Activated CD4-positive, alpha-beta T cell treated with anti-CD3 and anti-CD28 coated beads, Interleukin-2, amount 10 ng/mL, durations not matched to agents 24 days and 14 days (primary cell): ENCODE results near the gene CFAP61. TPM values are rescaled to one million over a fixed set of nuclear protein-coding genes. Genes with fewer than 3 reads are reported as not detected.

Experiments
- DNase-seq: peaks from one replicate; pipeline ENCODE4 v3.0.0; 2022
- H3K27ac Mint-ChIP-seq: one replicate; pipeline ENCODE4 v1.8.0; 2022; ENCODE audit warnings: mild to moderate bottlenecking, mixed read lengths
- H3K27me3 Mint-ChIP-seq: one replicate; pipeline ENCODE4 v1.8.0; 2022; ENCODE audit warnings: mixed read lengths
- H3K36me3 Mint-ChIP-seq: one replicate; pipeline ENCODE4 v1.8.0; 2022; ENCODE audit warnings: low read depth, mild to moderate bottlenecking, mixed read lengths
- H3K4me1 Mint-ChIP-seq: one replicate; pipeline ENCODE4 v1.8.0; 2021; ENCODE audit warnings: mixed read lengths
- H3K4me3 Mint-ChIP-seq: one replicate; pipeline ENCODE4 v1.8.0; 2022; ENCODE audit warnings: mild to moderate bottlenecking, moderate library complexity, mixed read lengths
- H3K9me3 Mint-ChIP-seq: one replicate; pipeline ENCODE4 v1.8.0; 2021; ENCODE audit warnings: mixed read lengths
- intact Hi-C: fragments of 100-400 bp; cut with micrococcal nuclease; formaldehyde crosslinking; loops from one replicate; pipeline ENCODE4 v1.15.1; 2023
- total RNA-seq: library from RNA; stranded (reverse); gene quantifications from 2 replicates; pipeline ENCODE4 v1.2.3, GENCODE V29; 2022

Gene CFAP61
- total RNA-seq, 1 donor from 2014 or later, result not detected

GRCh38 chr20:20138301-20139064, 86.2 kb downstream of the CFAP61 start:
- intact Hi-C loops, result no loop called here
- Mint-ChIP-seq H3K27me3 (no peaks in the 10 kb centered on the region), H3K27ac (no peak overlapping the region), H3K4me1 (no peaks in the 10 kb centered on the region), H3K36me3 (no peaks in the 10 kb centered on the region), H3K9me3 (no peaks in the 10 kb centered on the region), H3K4me3 (no peak overlapping the region)
- DNase-seq, result no peak

DNA sequence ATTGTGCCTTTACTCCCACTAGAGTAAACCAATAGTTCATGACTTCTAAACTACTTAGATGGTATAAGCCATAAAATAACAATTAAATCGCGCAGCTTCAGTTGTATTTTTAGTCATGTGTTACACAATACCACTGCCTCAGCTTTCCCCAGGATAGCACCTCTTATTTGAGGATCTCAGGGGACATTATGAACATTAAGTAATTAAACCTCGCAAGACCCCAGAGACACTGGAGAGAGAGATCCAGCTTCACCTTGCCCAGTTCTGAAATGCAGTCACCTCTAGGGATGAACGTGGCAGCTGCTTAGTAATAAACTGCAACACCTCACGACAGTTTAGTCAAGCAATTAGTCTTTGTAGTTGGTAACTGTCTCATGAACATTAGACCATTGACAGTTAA, 87.1 kb downstream of the CFAP61 start:
- H3K4me1 Mint-ChIP-seq, result no peaks in the 10 kb centered on the region
- intact Hi-C loops, result no loop called here
- H3K27ac Mint-ChIP-seq, result no peak overlapping the region
- H3K9me3 Mint-ChIP-seq, result no peaks in the 10 kb centered on the region
- H3K4me3 Mint-ChIP-seq, result no peak overlapping the region
- no peak for DNase-seq
- H3K27me3 Mint-ChIP-seq, result no peaks in the 10 kb centered on the region
- H3K36me3 Mint-ChIP-seq, result no peaks in the 10 kb centered on the region

GRCh38 chr20:20143165-20143564, 90.8 kb downstream of the CFAP61 start:
- Mint-ChIP-seq H3K27ac (no peak overlapping the region), H3K9me3 (no peaks in the 10 kb centered on the region), H3K4me1 (no peaks in the 10 kb centered on the region), H3K27me3 (peaks cover 2% of the 10 kb centered on the region), H3K4me3 (no peak overlapping the region), H3K36me3 (no peaks in the 10 kb centered on the region)
- intact Hi-C loops, result no loop called here
- DNase-seq, result no peak

DNA sequence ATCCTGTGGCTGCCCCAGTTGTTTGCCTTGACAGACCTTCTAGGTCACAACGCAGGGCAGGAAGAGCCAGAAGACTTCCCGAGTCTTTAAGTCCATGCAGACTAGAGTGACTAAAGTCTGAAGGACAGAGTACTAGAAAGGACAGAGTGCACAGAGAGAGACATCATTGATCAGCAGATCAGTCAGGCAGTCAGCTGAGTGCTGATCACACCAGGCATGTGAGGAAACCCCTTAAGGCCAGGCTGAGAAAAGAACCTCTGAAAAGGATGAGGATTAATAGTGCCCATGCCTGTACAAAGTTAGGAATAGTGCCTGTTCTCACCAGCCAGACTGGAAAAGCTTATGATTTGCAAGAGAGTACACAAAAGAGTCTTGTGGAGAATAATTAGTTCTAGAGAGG, 91.3 kb downstream of the CFAP61 start:
- Mint-ChIP-seq H3K27ac (no peak overlapping the region), H3K4me1 (no peaks in the 10 kb centered on the region), H3K9me3 (no peaks in the 10 kb centered on the region), H3K27me3 (peaks cover 2% of the 10 kb centered on the region), H3K4me3 (no peak overlapping the region), H3K36me3 (no peaks in the 10 kb centered on the region)
- DNase-seq, result no peak
- intact Hi-C loops, result no loop called here

DNA sequence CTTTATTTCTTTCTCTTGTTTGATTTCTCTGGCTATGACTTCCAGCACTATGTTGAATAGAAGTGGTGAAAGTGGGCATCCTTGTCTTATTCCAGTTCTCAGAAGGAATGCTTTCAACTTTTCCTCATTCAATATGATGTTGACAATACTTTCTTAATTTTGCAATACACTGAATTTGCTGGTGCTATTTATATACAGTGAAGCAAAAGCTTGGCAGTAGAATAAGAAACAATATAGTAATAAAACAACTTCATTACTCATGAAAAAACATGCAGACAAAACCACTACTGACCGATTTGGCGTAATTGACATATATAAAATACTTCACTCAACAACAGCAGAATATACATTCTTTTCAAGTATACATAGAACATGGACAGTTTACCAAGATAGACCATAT, 96.4 kb downstream of the CFAP61 start:
- H3K9me3 Mint-ChIP-seq, result no peaks in the 10 kb centered on the region
- no peaks in the 10 kb centered on the region for H3K36me3 Mint-ChIP-seq
- no peak overlapping the region for H3K27ac Mint-ChIP-seq
- H3K4me1 Mint-ChIP-seq, result no peaks in the 10 kb centered on the region
- intact Hi-C loops, result no loop called here
- DNase-seq, result no peak
- peaks cover 2% of the 10 kb centered on the region for H3K27me3 Mint-ChIP-seq
- H3K4me3 Mint-ChIP-seq, result no peak overlapping the region

- DNase-seq, result no peak
- H3K27ac Mint-ChIP-seq, result no peak overlapping the region
- H3K36me3 Mint-ChIP-seq, result no peaks in the 10 kb centered on the region
- no peaks in the 10 kb centered on the region for H3K9me3 Mint-ChIP-seq
- H3K4me3 Mint-ChIP-seq, result no peak overlapping the region
- H3K4me1 Mint-ChIP-seq, result no peaks in the 10 kb centered on the region
- intact Hi-C loops, result no loop called here
- H3K27me3 Mint-ChIP-seq, result peaks cover under 1% of the 10 kb centered on the region
Observed at GRCh38 chr20:20150241-20150640, 97.9 kb downstream of the CFAP61 start.

DNA sequence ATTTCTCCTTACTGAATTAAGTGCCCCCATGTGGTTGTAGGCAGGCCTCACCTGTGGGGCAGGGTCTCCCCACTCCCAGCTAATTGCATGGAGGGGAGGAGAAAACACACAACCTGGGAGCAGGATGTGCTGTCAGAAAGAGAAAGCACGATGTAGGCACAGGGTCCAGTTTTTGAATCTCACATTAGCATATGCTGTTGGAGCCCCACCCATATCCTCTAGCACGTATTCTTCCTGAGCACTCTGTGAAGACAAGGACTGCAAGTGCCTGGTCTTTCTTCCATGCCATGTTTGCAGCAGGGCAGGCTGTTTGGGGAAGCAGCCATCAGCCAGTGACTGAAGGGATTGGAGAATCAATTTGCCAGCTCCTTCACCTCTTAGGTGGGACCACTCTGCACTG, 108.2 kb downstream of the CFAP61 start:
- Mint-ChIP-seq H3K36me3 (no peaks in the 10 kb centered on the region), H3K4me3 (no peak overlapping the region), H3K27me3 (no peaks in the 10 kb centered on the region), H3K27ac (no peak overlapping the region), H3K9me3 (no peaks in the 10 kb centered on the region), H3K4me1 (no peaks in the 10 kb centered on the region)
- intact Hi-C loops, result no loop called here
- no peak for DNase-seq

GRCh38 chr20:20161611-20162010, 109.3 kb downstream of the CFAP61 start:
- Mint-ChIP-seq H3K4me3 (no peak overlapping the region), H3K27me3 (no peaks in the 10 kb centered on the region), H3K36me3 (no peaks in the 10 kb centered on the region), H3K9me3 (no peaks in the 10 kb centered on the region), H3K27ac (no peak overlapping the region), H3K4me1 (no peaks in the 10 kb centered on the region)
- no peak for DNase-seq
- intact Hi-C loops, result no loop called here

DNA sequence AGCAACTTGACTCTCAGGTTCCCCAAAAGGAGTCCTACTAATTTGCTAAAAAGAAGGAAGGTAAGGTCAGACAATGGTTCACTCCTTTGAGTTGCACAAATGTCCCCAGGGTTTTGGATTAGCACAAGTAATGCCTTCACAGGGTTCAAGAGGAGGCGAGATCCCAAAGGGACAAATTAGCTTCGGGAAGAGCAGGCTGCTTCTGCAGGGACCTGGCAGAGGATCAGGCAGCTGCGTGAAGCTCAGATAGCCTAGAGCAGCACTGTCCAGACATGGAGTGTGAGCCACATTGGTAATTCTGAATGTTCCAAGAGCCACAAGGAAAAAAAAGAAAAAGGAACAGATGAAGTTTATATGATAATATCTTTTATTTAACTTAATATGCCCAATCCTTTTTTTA, 115.4 kb downstream of the CFAP61 start:
- intact Hi-C loops, result no loop called here
- Mint-ChIP-seq H3K36me3 (no peaks in the 10 kb centered on the region), H3K4me1 (no peaks in the 10 kb centered on the region), H3K4me3 (no peak overlapping the region), H3K9me3 (no peaks in the 10 kb centered on the region), H3K27ac (no peak overlapping the region), H3K27me3 (no peaks in the 10 kb centered on the region)
- no peak for DNase-seq

GRCh38 chr20:20173254-20173653, 120.9 kb downstream of the CFAP61 start:
- H3K4me1 Mint-ChIP-seq, result no peaks in the 10 kb centered on the region
- intact Hi-C loops, result no loop called here
- no peaks in the 10 kb centered on the region for H3K9me3 Mint-ChIP-seq
- H3K27me3 Mint-ChIP-seq, result no peaks in the 10 kb centered on the region
- H3K27ac Mint-ChIP-seq, result no peak overlapping the region
- H3K4me3 Mint-ChIP-seq, result no peak overlapping the region
- no peak for DNase-seq
- H3K36me3 Mint-ChIP-seq, result no peaks in the 10 kb centered on the region

DNA sequence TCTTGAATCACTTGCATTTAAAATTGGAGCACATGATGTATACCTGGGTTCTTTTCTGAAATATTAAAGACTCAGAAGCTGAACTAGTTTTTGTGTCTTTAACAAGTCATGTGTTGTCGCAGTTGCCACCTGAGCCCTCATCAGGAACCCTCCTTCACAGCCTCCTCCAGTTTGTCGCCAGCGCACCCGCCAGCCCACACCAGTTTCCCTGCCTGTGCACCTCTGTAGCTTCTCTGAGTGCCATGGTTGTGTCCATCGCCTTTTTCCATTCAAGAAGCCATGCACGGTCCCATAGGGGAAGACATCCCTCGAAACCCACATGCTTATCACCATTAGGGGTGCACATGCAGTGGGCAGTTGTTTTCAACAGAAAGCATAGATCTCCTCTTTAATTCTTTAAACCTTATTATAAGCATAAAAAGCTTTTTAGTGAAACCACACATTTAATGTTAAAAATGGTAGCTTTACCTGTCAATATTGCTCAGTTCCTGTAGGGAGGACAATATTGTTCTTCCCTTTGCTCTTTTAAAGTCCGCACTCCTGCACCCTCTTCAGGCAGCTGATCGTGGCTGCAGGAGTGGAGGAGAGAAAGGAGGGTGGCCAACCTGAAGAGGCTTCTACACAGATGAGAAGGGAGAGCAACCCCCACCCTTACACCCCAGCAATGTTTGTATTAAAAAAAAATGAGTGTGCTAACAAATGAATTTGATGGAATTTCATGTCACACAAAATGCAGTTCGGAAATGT, 121.9 kb downstream of the CFAP61 start:
- no peaks in the 10 kb centered on the region for H3K36me3 Mint-ChIP-seq
- no peaks in the 10 kb centered on the region for H3K4me1 Mint-ChIP-seq
- no peaks in the 10 kb centered on the region for H3K9me3 Mint-ChIP-seq
- no peak overlapping the region for H3K27ac Mint-ChIP-seq
- no peak for DNase-seq
- H3K27me3 Mint-ChIP-seq, result no peaks in the 10 kb centered on the region
- H3K4me3 Mint-ChIP-seq, result no peak overlapping the region
- intact Hi-C loops, result no loop called here

DNA sequence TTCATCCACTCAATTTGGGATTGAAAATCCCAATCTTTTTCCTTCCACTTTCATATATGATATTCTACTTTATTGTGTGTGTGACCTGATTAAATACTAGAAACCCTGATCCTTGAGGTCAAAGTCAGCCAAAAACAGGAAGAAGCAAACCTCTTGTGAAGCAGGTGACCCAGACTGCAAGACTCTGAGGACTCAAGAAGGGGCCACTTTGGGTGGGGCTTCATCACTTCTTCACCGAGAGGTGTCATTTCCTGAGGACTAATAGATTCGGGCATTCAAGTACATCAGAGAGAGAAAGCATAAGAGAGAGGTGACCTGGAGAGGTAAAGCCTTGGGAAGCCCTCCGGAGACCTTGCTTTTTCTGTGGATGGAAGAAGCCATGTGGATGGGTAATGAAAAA, 129.0 kb downstream of the CFAP61 start:
- Mint-ChIP-seq H3K27ac (no peak overlapping the region), H3K27me3 (no peaks in the 10 kb centered on the region), H3K9me3 (no peaks in the 10 kb centered on the region), H3K36me3 (no peaks in the 10 kb centered on the region), H3K4me1 (no peaks in the 10 kb centered on the region), H3K4me3 (no peak overlapping the region)
- intact Hi-C loops, result no loop called here
- no peak for DNase-seq

DNA sequence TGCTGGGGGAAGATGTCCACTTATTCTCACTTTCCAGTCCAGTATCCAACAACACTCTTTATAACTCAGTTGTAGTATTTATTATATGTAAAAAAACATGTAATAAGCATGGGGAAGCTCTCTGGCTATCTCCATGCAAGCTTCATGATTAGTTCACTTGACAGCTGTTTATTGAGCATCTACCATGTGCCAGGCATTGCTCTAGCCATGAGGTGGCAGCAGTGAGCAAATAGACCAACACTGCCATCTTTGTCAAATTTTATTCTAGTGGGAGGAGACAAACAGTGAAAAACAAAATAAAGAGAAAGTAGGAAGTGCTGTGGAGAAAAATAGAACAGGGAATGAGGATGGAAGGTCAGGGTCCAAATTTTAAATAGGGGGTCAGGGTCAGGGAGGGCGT, 131.8 kb downstream of the CFAP61 start:
- DNase-seq, result peak; percentile 62
- Mint-ChIP-seq H3K4me1 (no peaks in the 10 kb centered on the region), H3K9me3 (no peaks in the 10 kb centered on the region), H3K4me3 (no peak overlapping the region), H3K27ac (no peak overlapping the region), H3K27me3 (no peaks in the 10 kb centered on the region), H3K36me3 (no peaks in the 10 kb centered on the region)
- intact Hi-C loops, result no loop called here

DNA sequence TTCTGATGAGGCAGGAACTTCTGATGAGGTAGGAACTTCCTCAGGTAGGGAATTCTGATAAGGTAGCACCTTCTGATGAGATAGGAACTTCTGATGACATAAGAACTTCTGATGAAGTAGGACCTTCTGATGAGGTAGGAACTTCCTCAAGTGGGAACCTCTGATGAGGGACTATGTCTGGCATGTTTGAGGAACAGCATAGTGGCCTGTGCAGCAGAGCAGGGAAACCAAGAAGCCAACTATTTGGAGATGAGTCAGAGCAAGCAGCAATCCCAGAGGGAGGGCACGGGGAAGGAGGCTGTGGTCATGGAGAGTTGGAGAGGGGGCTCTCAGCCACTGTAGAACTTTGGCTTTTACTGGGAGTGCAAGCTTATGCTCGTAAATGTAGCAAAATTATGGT, 132.4 kb downstream of the CFAP61 start:
- no peaks in the 10 kb centered on the region for H3K4me1 Mint-ChIP-seq
- intact Hi-C loops, result no loop called here
- no peak for DNase-seq
- no peaks in the 10 kb centered on the region for H3K36me3 Mint-ChIP-seq
- no peaks in the 10 kb centered on the region for H3K27me3 Mint-ChIP-seq
- H3K4me3 Mint-ChIP-seq, result no peak overlapping the region
- no peaks in the 10 kb centered on the region for H3K9me3 Mint-ChIP-seq
- no peak overlapping the region for H3K27ac Mint-ChIP-seq

DNA sequence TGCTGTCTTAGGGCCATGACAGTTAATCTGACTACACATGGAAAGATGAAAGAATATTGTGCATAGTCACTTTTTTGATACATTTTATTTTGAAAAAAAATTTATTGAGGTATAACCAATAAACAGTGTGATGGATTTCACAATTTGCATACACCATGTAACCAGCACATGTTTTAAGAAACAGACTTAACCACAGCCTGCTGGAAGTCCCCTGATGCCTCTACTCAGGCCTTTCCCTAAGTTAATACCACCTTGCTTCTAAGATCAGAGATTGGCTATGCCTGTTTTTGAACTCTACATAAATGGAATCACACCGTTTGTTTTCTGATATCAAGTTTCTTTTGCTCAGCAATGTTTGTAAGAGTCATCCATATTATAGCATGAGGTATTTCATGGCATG, 136.3 kb downstream of the CFAP61 start:
- Mint-ChIP-seq H3K27me3 (peaks cover 2% of the 10 kb centered on the region), H3K4me1 (peaks cover 2% of the 10 kb centered on the region), H3K27ac (no peak overlapping the region), H3K36me3 (no peaks in the 10 kb centered on the region), H3K4me3 (no peak overlapping the region), H3K9me3 (no peaks in the 10 kb centered on the region)
- no peak for DNase-seq
- intact Hi-C loops, result no loop called here
